CD14-positive monocyte (primary cell): Measurements from ENCODE around the gene KCTD16. TPM values are rescaled to one million over a fixed set of nuclear protein-coding genes. Genes with fewer than 3 reads are reported as not detected.

Experiments used
- DNase-seq, 3 donors: peaks; one replicate each; pipeline ENCODE4 v3.0.0-alpha.2; 2011 to 2022
- H2AFZ ChIP-seq: 2 replicates; pipeline ENCODE4 v1.6.0; 2012; ENCODE audit warnings: mild to moderate bottlenecking, low read depth, low read length, inconsistent platforms; ENCODE audit not compliant: insufficient read depth, poor library complexity, severe bottlenecking
- H3K27ac ChIP-seq, 2 donors: 1 replicate in 1 of 2; 2 replicates in 1 of 2; pipeline ENCODE4 v1.5.1; 2012 to 2013; ENCODE audit warnings: low read length in 2 of 2, control low read depth in 1 of 2, inconsistent platforms in 1 of 2, low read depth in 1 of 2, mild to moderate bottlenecking in 1 of 2
- H3K27me3 ChIP-seq, 2 donors: one replicate each; pipeline versions ENCODE4 v1.6.0 to v1.6.1; 2011 to 2013; ENCODE audit warnings: low read length in 2 of 2; ENCODE audit not compliant: control insufficient read depth in 2 of 2, insufficient read depth in 2 of 2
- H3K36me3 ChIP-seq, 2 donors: replicated peaks in 1 of 2; 1 replicate in 1 of 2; 2 replicates in 1 of 2; pipeline versions ENCODE4 v1.5.1 to v1.6.1; 2012 to 2013; ENCODE audit warnings: low read length in 2 of 2, control low read depth in 1 of 2, inconsistent platforms in 1 of 2, mild to moderate bottlenecking in 1 of 2; ENCODE audit not compliant: insufficient read depth in 2 of 2, control insufficient read depth in 1 of 2
- H3K4me1 ChIP-seq, 2 donors: 1 replicate in 1 of 2; 2 replicates in 1 of 2; pipeline versions ENCODE4 v1.5.1 to v1.6.1; 2012 to 2013; ENCODE audit warnings: low read length in 2 of 2, control low read depth in 1 of 2, inconsistent platforms in 1 of 2, mild to moderate bottlenecking in 1 of 2, moderate library complexity in 1 of 2; ENCODE audit not compliant: insufficient read depth in 2 of 2, control insufficient read depth in 1 of 2
- H3K4me2 ChIP-seq: replicated peaks from 2 replicates; pipeline ENCODE3; 2012; ENCODE audit warnings: low read length, moderate library complexity, mild to moderate bottlenecking; ENCODE audit not compliant: poor library complexity, severe bottlenecking; ENCODE audit errors: extremely low read depth
- H3K4me3 ChIP-seq, 3 experiments: fragments of 200-600 bp in 1 of 3; sonication (generic) in 1 of 3; replicated peaks in 1 of 3; 1 replicate in 2 of 3; 2 replicates in 1 of 3; pipeline ENCODE4 v1.5.1; 2011 to 2013; ENCODE audit warnings: low read length in 3 of 3, mild to moderate bottlenecking in 3 of 3, control low read depth in 2 of 3, low read depth in 2 of 3, inconsistent platforms in 1 of 3, moderate library complexity in 1 of 3
- H3K79me2 ChIP-seq: 2 replicates; pipeline ENCODE4 v1.6.0; 2012; ENCODE audit warnings: mild to moderate bottlenecking, control low read depth, inconsistent platforms, low read length, moderate library complexity; ENCODE audit not compliant: insufficient read depth
- H3K9ac ChIP-seq: 2 replicates; pipeline ENCODE4 v1.6.0; 2017; ENCODE audit warnings: low read length, mild to moderate bottlenecking; ENCODE audit not compliant: insufficient read depth, poor library complexity, severe bottlenecking
- H3K9me3 ChIP-seq, 2 donors: replicated peaks in 1 of 2; 1 replicate in 1 of 2; 2 replicates in 1 of 2; pipeline versions ENCODE4 v1.5.1 to v1.6.1; 2012 to 2013; ENCODE audit warnings: low read length in 2 of 2, control low read depth in 1 of 2; ENCODE audit not compliant: control insufficient read depth in 1 of 2, insufficient read depth in 1 of 2
- H4K20me1 ChIP-seq: 2 replicates; pipeline ENCODE4 v1.6.0; 2012; ENCODE audit warnings: mild to moderate bottlenecking, low read length, control low read depth, moderate library complexity; ENCODE audit not compliant: insufficient read depth
- H3K27ac Mint-ChIP-seq, 7 donors: one replicate each; pipeline ENCODE4 v1.8.0; 2020; ENCODE audit warnings: mild to moderate bottlenecking in 7 of 7, mixed read lengths in 7 of 7, moderate library complexity in 6 of 7, inconsistent platforms in 2 of 7
- H3K27me3 Mint-ChIP-seq, 3 donors: one replicate each; pipeline ENCODE4 v1.8.0; 2021 to 2022; ENCODE audit warnings: low read depth in 3 of 3, mild to moderate bottlenecking in 3 of 3, mixed read lengths in 3 of 3, moderate library complexity in 3 of 3, inconsistent platforms in 1 of 3
- H3K36me3 Mint-ChIP-seq, 2 donors: one replicate each; pipeline ENCODE4 v1.8.0; 2020; ENCODE audit warnings: mixed read lengths in 2 of 2, inconsistent platforms in 1 of 2, mild to moderate bottlenecking in 1 of 2
- H3K4me1 Mint-ChIP-seq: one replicate; pipeline ENCODE4 v1.8.0; 2020; ENCODE audit warnings: mild to moderate bottlenecking, mixed read lengths
- H3K4me3 Mint-ChIP-seq, 2 donors: one replicate each; pipeline ENCODE4 v1.8.0; 2020; ENCODE audit warnings: mild to moderate bottlenecking in 2 of 2, mixed read lengths in 2 of 2, moderate library complexity in 1 of 2
- H3K9me3 Mint-ChIP-seq, 7 donors: one replicate each; pipeline ENCODE4 v1.8.0; 2020 to 2022; ENCODE audit warnings: mixed read lengths in 7 of 7, mild to moderate bottlenecking in 6 of 7, moderate library complexity in 6 of 7, inconsistent platforms in 2 of 7
- CTCF ChIP-seq: fragments of 200-600 bp; IDR thresholded peaks from one replicate; pipeline ENCODE4 v1.8.0; 2022; ENCODE audit warnings: antibody characterized with exemption, mild to moderate bottlenecking
- WGBS: methylation state at CpG from one replicate; pipeline ENCODE4 v1.1.5; 2013; ENCODE audit warnings: missing lambda C conversion rate; ENCODE audit not compliant: insufficient coverage; 5-methylcytosine and 5-hydroxymethylcytosine counted together
- intact Hi-C, 2 donors: fragments of 100-400 bp; cut with micrococcal nuclease; formaldehyde crosslinking; loops; one replicate each; pipeline versions ENCODE4 v1.15.0 to v1.15.1; 2023
- polyA plus RNA-seq, 3 donors: library from polyadenylated mRNA; depleted of rRNA in 1 of 3; unstranded in 2 of 3; stranded (reverse) in 1 of 3; fragments of 300-500 nt in 2 of 3; fragments of >200 nt in 1 of 3; fragmentation: Illumina TruSeq in 2 of 3; gene quantifications; 1 replicate in 2 of 3; 2 replicates in 1 of 3; pipeline ENCODE4 v1.2.3, GENCODE V29; 2012 to 2021

The KCTD16 gene
- polyA plus RNA-seq, 3 donors, result not detected

GRCh38 chr5:144448457-144448856 lies 277.8 kb downstream of the KCTD16 start:
- Histone ChIP-seq H3K9me3 (no peaks in the 10 kb centered on the region), H3K79me2 (no peaks in the 10 kb centered on the region), H3K4me1 (peaks cover 0 to 4% of the 10 kb centered on the region in 2 donors), H3K4me3 (no peak overlapping the region), H2AFZ (no peak overlapping the region), H3K4me2 (no peak overlapping the region), H4K20me1 (no peaks in the 10 kb centered on the region), H3K36me3 (no peaks in the 10 kb centered on the region), H3K27ac (no peak overlapping the region), H3K9ac (no peak overlapping the region), H3K27me3 (no peaks in the 10 kb centered on the region)
- Mint-ChIP-seq H3K9me3 (peaks cover 0 to 8% (median 2%) of the 10 kb centered on the region in 7 donors), H3K36me3 (no peaks in the 10 kb centered on the region), H3K27ac (no peak overlapping the region), H3K4me1 (peaks cover 8% of the 10 kb centered on the region), H3K27me3 (no peaks in the 10 kb centered on the region), H3K4me3 (no peak overlapping the region)
- WGBS, result no CpG with 5 or more reads among the region's 2 CpGs
- intact Hi-C loops, result no loop called here
- DNase-seq, result no peak
- TF ChIP-seq CTCF, result no peak

- H3K4me3 Mint-ChIP-seq, result no peak overlapping the region
- H3K36me3 Mint-ChIP-seq, result no peaks in the 10 kb centered on the region
- TF ChIP-seq CTCF, result no peak
- H3K9ac ChIP-seq, result no peak overlapping the region
- H3K9me3 Mint-ChIP-seq, result peaks cover 0 to 8% (median 2%) of the 10 kb centered on the region in 7 donors
- no peaks in the 10 kb centered on the region for H3K36me3 ChIP-seq
- WGBS, result 80% methylated on average over 1 of the region's 2 CpGs
- H3K4me1 ChIP-seq, result no peaks in the 10 kb centered on the region
- DNase-seq, result no peak
- H3K27ac ChIP-seq, result no peak overlapping the region
- no peaks in the 10 kb centered on the region for H3K79me2 ChIP-seq
- no peak overlapping the region for H2AFZ ChIP-seq
- H3K4me3 ChIP-seq, result no peak overlapping the region
- no peak overlapping the region for H3K4me2 ChIP-seq
- no peaks in the 10 kb centered on the region for H3K9me3 ChIP-seq
- no peaks in the 10 kb centered on the region for H3K4me1 Mint-ChIP-seq
- H3K27me3 Mint-ChIP-seq, result no peaks in the 10 kb centered on the region
- no peak overlapping the region for H3K27ac Mint-ChIP-seq
- no peaks in the 10 kb centered on the region for H4K20me1 ChIP-seq
- H3K27me3 ChIP-seq, result no peaks in the 10 kb centered on the region
- intact Hi-C loops, result no loop called here
These were observed 280.7 kb downstream of the KCTD16 start for GRCh38 chr5:144451187-144451973.
